Adrenal gland (tissue), 12 donors: Measurements from ENCODE around the gene ST6GALNAC5. TPM values are rescaled to one million over a fixed set of nuclear protein-coding genes. Genes with fewer than 3 reads are reported as not detected.

ENCODE experiments used
- DNase-seq, 7 donors: peaks; one replicate each; pipeline ENCODE4 v3.0.0-alpha.2; 2019 to 2020
- H3K27ac ChIP-seq, 5 donors: fragments of 200-600 bp; sonication (generic) in 4 of 5; 1 replicate in 3 of 5; 2 replicates in 2 of 5; pipeline versions ENCODE4 v1.5.1 to v1.8.0; 2016 to 2020; ENCODE audit warnings: mild to moderate bottlenecking in 1 of 5
- H3K27me3 ChIP-seq: fragments of 200-600 bp; 2 replicates; pipeline ENCODE4 v1.8.0; 2021
- H3K36me3 ChIP-seq, 2 donors: fragments of 200-600 bp; replicated peaks in 1 of 2; 1 replicate in 1 of 2; 2 replicates in 1 of 2; pipeline versions ENCODE4 v1.5.1 to v1.8.0; 2018 to 2022
- H3K4me1 ChIP-seq, 2 donors: fragments of 200-600 bp; replicated peaks in 1 of 2; 1 replicate in 1 of 2; 2 replicates in 1 of 2; pipeline versions ENCODE4 v1.5.1 to v1.8.0; 2018 to 2021
- H3K4me3 ChIP-seq, 4 donors: fragments of 200-600 bp; sonication (generic) in 3 of 4; one replicate each; pipeline ENCODE4 v1.5.1; 2016 to 2018
- H3K9me3 ChIP-seq, 3 donors: fragments of 200-600 bp; sonication (generic) in 1 of 3; replicated peaks in 1 of 3; 1 replicate in 2 of 3; 2 replicates in 1 of 3; pipeline versions ENCODE4 v1.5.1 to v1.8.0; 2016 to 2021
- POLR2A ChIP-seq, 2 donors: fragments of 450-650 bp; IDR thresholded peaks; one replicate each; pipeline ENCODE4 v1.6.1; 2017; ENCODE audit warnings: antibody characterized with exemption in 2 of 2, mild to moderate bottlenecking in 2 of 2, moderate library complexity in 1 of 2
- WGBS, 4 donors: extraction: QIAGEN DNeasy Blood & Tissue Kit in 2 of 4; methylation state at CpG; one replicate each; pipeline versions ENCODE4 v1.1.5 to v1.1.7; 2013 to 2017; 5-methylcytosine and 5-hydroxymethylcytosine counted together
- intact Hi-C, 2 donors: fragments of 100-400 bp; cut with DNase I; formaldehyde crosslinking; loops; one replicate each; pipeline versions ENCODE4 v1.14.1 to v1.15.0; 2022 to 2023
- polyA plus RNA-seq, 3 donors: library from polyadenylated mRNA; stranded (reverse); fragments of 200-250 nt in 2 of 3; fragments of 350-450 nt in 1 of 3; fragmentation: Illumina TruSeq in 1 of 3; extraction: RNeasy Lipid Tissue Mini Kit (QIAGEN cat#74804) in 1 of 3; gene quantifications; one replicate each; pipeline ENCODE4 v1.2.3, GENCODE V29; 2013 to 2014
- total RNA-seq, 9 donors: library from RNA; depleted of rRNA in 4 of 9; stranded (reverse); fragments of >200 nt in 4 of 9; fragments of 120-200 nt in 1 of 9; fragmentation: NEBNext Ultra II Directional in 1 of 9; extraction: Animal tissue kit (Norgen Biotek cat#: 25700) in 1 of 9; gene quantifications; one replicate each; pipeline versions ENCODE4 v1.1.0 to v1.2.4, GENCODE V29; 2013 to 2023
- TF ChIP-seq, protein P1 (sequence below), 6 experiments: fragments of 450-650 bp in 4 of 6; fragments of 200-600 bp in 2 of 6; sonication (generic) in 1 of 6; IDR thresholded peaks; 1 replicate in 5 of 6; 2 replicates in 1 of 6; pipeline versions ENCODE4 v1.5.1 to v1.8.0; 2016 to 2021; ENCODE audit warnings: antibody characterized with exemption in 6 of 6, mild to moderate bottlenecking in 2 of 6, moderate library complexity in 1 of 6
- donor health status: healthy with polysubstance abuse.
- donor health status: Bipolar disorder and iron deficiency.
- donor health status: DM: yes; HTN: yes; CAD: no.
- donor health status: DM: no; HTN: no; CAD: no.
- donor health status: DM: no; HTN: no; CAD: no.
- donor health status: DM: yes; HTN: yes; CAD: no.

Gene ST6GALNAC5
- total and polyA plus RNA-seq, 12 donors: 1.1 to 48.4 (median 21.4) TPM

- Histone ChIP-seq H3K9me3 (no peaks in the 10 kb centered on the region), H3K27me3 (no peaks in the 10 kb centered on the region), H3K4me3 (no peak overlapping the region), H3K36me3 (no peaks in the 10 kb centered on the region), H3K4me1 (peaks cover 8 to 22% of the 10 kb centered on the region in 2 donors), H3K27ac (no peak overlapping the region)
- no peak for TF ChIP-seq POLR2A (IDR thresholded peaks at IDR 0.05)
- TF ChIP-seq, protein P1, sequence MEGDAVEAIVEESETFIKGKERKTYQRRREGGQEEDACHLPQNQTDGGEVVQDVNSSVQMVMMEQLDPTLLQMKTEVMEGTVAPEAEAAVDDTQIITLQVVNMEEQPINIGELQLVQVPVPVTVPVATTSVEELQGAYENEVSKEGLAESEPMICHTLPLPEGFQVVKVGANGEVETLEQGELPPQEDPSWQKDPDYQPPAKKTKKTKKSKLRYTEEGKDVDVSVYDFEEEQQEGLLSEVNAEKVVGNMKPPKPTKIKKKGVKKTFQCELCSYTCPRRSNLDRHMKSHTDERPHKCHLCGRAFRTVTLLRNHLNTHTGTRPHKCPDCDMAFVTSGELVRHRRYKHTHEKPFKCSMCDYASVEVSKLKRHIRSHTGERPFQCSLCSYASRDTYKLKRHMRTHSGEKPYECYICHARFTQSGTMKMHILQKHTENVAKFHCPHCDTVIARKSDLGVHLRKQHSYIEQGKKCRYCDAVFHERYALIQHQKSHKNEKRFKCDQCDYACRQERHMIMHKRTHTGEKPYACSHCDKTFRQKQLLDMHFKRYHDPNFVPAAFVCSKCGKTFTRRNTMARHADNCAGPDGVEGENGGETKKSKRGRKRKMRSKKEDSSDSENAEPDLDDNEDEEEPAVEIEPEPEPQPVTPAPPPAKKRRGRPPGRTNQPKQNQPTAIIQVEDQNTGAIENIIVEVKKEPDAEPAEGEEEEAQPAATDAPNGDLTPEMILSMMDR (IDR thresholded peaks at IDR 0.05): no peak
- intact Hi-C loops: no loop called here
- 78 to 91% (median 84%) methylated on average over 2 of the region's 2 CpGs for WGBS, 4 donors
- DNase-seq: no peak
These were observed 61.2 kb downstream of the ST6GALNAC5 start for GRCh38 chr1:76928522-76928921.

- H3K36me3 ChIP-seq: no peaks in the 10 kb centered on the region
- no peaks in the 10 kb centered on the region for H3K27me3 ChIP-seq
- no peak overlapping the region for H3K27ac ChIP-seq
- intact Hi-C loops: no loop called here
- no peak for TF ChIP-seq POLR2A (IDR thresholded peaks at IDR 0.05)
- TF ChIP-seq, protein P1 (IDR thresholded peaks at IDR 0.05): no peak
- H3K9me3 ChIP-seq: no peaks in the 10 kb centered on the region
- DNase-seq: no peak
- peaks cover 13 to 28% of the 10 kb centered on the region in 2 donors for H3K4me1 ChIP-seq
- 93 to 98% (median 96%) methylated on average over 4 of the region's 4 CpGs for WGBS, 4 donors
- no peak overlapping the region for H3K4me3 ChIP-seq
These were observed 61.9 kb downstream of the ST6GALNAC5 start for GRCh38 chr1:76929136-76929535.

- TF ChIP-seq, protein P1 (IDR thresholded peaks at IDR 0.05): no peak
- no peak for TF ChIP-seq POLR2A (IDR thresholded peaks at IDR 0.05)
- Histone ChIP-seq H3K27me3 (no peaks in the 10 kb centered on the region), H3K4me1 (peaks cover 21 to 31% of the 10 kb centered on the region in 2 donors), H3K4me3 (no peak overlapping the region), H3K9me3 (no peaks in the 10 kb centered on the region), H3K36me3 (no peaks in the 10 kb centered on the region), H3K27ac (peak overlapping the region; percentile 58 to 73 (median 64))
- intact Hi-C loops: no loop called here
- WGBS, 4 donors: 63 to 75% (median 69%) methylated on average over 6 of the region's 6 CpGs
- DNase-seq: no peak
These were observed 66.9 kb downstream of the ST6GALNAC5 start for GRCh38 chr1:76933847-76934815.

DNA sequence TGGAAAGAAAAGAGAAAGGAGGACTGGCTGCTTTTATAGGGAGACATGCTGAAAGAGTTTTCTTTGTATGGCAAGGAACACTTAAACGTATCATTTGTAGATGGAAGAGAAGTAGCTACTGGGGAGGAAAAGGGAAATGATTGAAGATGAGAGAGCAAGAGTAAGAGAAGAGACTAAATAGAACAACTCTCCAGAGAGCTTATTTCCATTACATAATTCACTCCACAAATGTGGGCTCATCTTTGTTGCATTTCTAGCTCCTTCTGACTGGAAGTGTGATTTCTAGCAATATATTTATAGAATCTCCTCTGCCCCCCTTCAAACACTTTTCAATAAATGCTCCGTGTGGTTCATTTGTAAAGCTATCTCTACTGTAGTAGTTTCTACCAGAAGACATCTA is 71.0 kb downstream of the ST6GALNAC5 start:
- Histone ChIP-seq H3K36me3 (no peaks in the 10 kb centered on the region), H3K27ac (no peak overlapping the region), H3K4me3 (no peak overlapping the region), H3K9me3 (no peaks in the 10 kb centered on the region), H3K4me1 (peaks cover 18 to 27% of the 10 kb centered on the region in 2 donors), H3K27me3 (no peaks in the 10 kb centered on the region)
- intact Hi-C loops: no loop called here
- DNase-seq: no peak
- TF ChIP-seq, protein P1 (IDR thresholded peaks at IDR 0.05): no peak
- TF ChIP-seq POLR2A (IDR thresholded peaks at IDR 0.05): no peak
- 69 to 78% (median 74%) methylated on average over 2 of the region's 2 CpGs for WGBS, 4 donors
